Lower lobe of right lung (tissue), 2 donors: ENCODE measurements around the gene GP2. TPM values are rescaled to one million over a fixed set of nuclear protein-coding genes. Genes with fewer than 3 reads are reported as not detected.

ENCODE experiments used
- ATAC-seq, 2 donors: fragments of 200-7000 bp; cut with Tn5 transposase; one replicate each; pipeline ENCODE4 v1.9.1; 2020 to 2022; ENCODE audit warnings: mild to moderate bottlenecking in 2 of 2, moderate library complexity in 2 of 2
- DNase-seq: peaks from one replicate; pipeline ENCODE4 v3.0.0-alpha.2; 2020
- H3K27ac ChIP-seq: fragments of 200-600 bp; one replicate; pipeline ENCODE4 v1.8.0; 2022
- H3K27me3 ChIP-seq: fragments of 200-600 bp; one replicate; pipeline ENCODE4 v1.8.0; 2022; ENCODE audit warnings: low read depth
- H3K36me3 ChIP-seq: fragments of 200-600 bp; one replicate; pipeline ENCODE4 v1.8.0; 2022; ENCODE audit warnings: mild to moderate bottlenecking
- H3K4me1 ChIP-seq: fragments of 200-600 bp; one replicate; pipeline ENCODE4 v1.8.0; 2022
- H3K4me3 ChIP-seq: fragments of 200-600 bp; one replicate; pipeline ENCODE4 v1.8.0; 2022; ENCODE audit warnings: mild to moderate bottlenecking
- H3K9me3 ChIP-seq: fragments of 200-600 bp; one replicate; pipeline ENCODE4 v1.8.0; 2022
- intact Hi-C: fragments of 100-400 bp; cut with DNase I; formaldehyde crosslinking; loops from one replicate; pipeline ENCODE4 v1.11.0; 2022
- total RNA-seq: library from RNA; stranded (reverse); fragmentation: NEBNext Ultra II Directional; extraction: Animal tissue kit (Norgen Biotek cat#: 25700); gene quantifications from one replicate; pipeline ENCODE4 v1.2.1, GENCODE V29; 2021
- TF ChIP-seq, protein P1 (sequence below): fragments of 200-600 bp; IDR thresholded peaks from one replicate; pipeline ENCODE4 v1.8.0; 2022; ENCODE audit warnings: antibody characterized with exemption, mild to moderate bottlenecking
- donor health status: DM: no; HTN: yes; CAD: no; lungs with severe emphysema.

The GP2 gene
- total RNA-seq, 1 donor from 2014 or later = 0.18 TPM

GRCh38 chr16:20280259-20280658 lies 47.1 kb downstream of the GP2 start:
- Histone ChIP-seq H3K27ac (no peak overlapping the region), H3K36me3 (no peaks in the 10 kb centered on the region), H3K9me3 (no peaks in the 10 kb centered on the region), H3K4me3 (no peak overlapping the region), H3K27me3 (no peaks in the 10 kb centered on the region), H3K4me1 (no peaks in the 10 kb centered on the region)
- TF ChIP-seq, protein P1, sequence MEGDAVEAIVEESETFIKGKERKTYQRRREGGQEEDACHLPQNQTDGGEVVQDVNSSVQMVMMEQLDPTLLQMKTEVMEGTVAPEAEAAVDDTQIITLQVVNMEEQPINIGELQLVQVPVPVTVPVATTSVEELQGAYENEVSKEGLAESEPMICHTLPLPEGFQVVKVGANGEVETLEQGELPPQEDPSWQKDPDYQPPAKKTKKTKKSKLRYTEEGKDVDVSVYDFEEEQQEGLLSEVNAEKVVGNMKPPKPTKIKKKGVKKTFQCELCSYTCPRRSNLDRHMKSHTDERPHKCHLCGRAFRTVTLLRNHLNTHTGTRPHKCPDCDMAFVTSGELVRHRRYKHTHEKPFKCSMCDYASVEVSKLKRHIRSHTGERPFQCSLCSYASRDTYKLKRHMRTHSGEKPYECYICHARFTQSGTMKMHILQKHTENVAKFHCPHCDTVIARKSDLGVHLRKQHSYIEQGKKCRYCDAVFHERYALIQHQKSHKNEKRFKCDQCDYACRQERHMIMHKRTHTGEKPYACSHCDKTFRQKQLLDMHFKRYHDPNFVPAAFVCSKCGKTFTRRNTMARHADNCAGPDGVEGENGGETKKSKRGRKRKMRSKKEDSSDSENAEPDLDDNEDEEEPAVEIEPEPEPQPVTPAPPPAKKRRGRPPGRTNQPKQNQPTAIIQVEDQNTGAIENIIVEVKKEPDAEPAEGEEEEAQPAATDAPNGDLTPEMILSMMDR = no peak
- ATAC-seq = no peak
- no peak for DNase-seq
- intact Hi-C loops = no loop called here

DNA sequence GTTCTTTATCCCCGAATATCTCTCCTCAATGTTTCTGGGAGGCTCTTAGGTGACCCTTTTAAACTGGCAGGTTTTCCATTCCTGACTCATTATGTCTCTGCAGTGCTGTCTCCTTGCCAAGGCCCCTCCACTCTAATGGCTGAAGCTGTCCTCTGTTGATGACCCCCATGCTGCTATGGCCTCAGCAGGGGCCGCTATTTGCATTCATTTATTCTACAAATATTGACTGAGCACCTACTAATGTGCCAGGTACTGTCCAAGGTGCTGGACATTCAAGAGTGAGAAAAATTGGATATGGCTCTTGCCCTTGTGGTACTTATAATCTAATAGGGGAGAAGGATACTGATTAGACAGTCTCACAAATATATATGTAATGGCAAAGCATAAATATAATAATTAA lies 55.4 kb downstream of the GP2 start:
- intact Hi-C loops = no loop called here
- no peak for ATAC-seq
- Histone ChIP-seq H3K36me3 (no peaks in the 10 kb centered on the region), H3K27ac (no peak overlapping the region), H3K4me1 (no peaks in the 10 kb centered on the region), H3K4me3 (no peak overlapping the region), H3K27me3 (no peaks in the 10 kb centered on the region), H3K9me3 (no peaks in the 10 kb centered on the region)
- TF ChIP-seq, protein P1 = no peak
- DNase-seq = no peak

GRCh38 chr16:20268409-20268808 lies 58.9 kb downstream of the GP2 start:
- intact Hi-C loops = no loop called here
- Histone ChIP-seq H3K9me3 (no peaks in the 10 kb centered on the region), H3K4me1 (no peaks in the 10 kb centered on the region), H3K27me3 (no peaks in the 10 kb centered on the region), H3K36me3 (no peaks in the 10 kb centered on the region), H3K27ac (no peak overlapping the region), H3K4me3 (no peak overlapping the region)
- DNase-seq = no peak
- TF ChIP-seq, protein P1 = no peak
- ATAC-seq = no peak

GRCh38 chr16:20265019-20265418 lies 62.3 kb downstream of the GP2 start:
- TF ChIP-seq, protein P1 = no peak

GRCh38 chr16:20263138-20263855 lies 64.0 kb downstream of the GP2 start:
- H3K4me1 ChIP-seq = no peaks in the 10 kb centered on the region
- DNase-seq (no peak), ATAC-seq (no peak)
- H3K27ac ChIP-seq = no peak overlapping the region
- no peak overlapping the region for H3K4me3 ChIP-seq
- intact Hi-C loops = no loop called here
- no peaks in the 10 kb centered on the region for H3K36me3 ChIP-seq
- no peaks in the 10 kb centered on the region for H3K27me3 ChIP-seq
- TF ChIP-seq, protein P1 = no peak
- no peaks in the 10 kb centered on the region for H3K9me3 ChIP-seq

More at GRCh38 chr16:20265019-20265418, 62.3 kb downstream of the GP2 start:
- Histone ChIP-seq H3K9me3 (no peaks in the 10 kb centered on the region), H3K36me3 (no peaks in the 10 kb centered on the region), H3K4me3 (no peak overlapping the region), H3K4me1 (no peaks in the 10 kb centered on the region), H3K27ac (no peak overlapping the region), H3K27me3 (no peaks in the 10 kb centered on the region)
- DNase-seq (no peak), ATAC-seq (no peak)
- intact Hi-C loops = no loop called here
